ENCODE measurements around the gene PPFIA1. TPM values are rescaled to one million over a fixed set of nuclear protein-coding genes. Genes with fewer than 3 reads are reported as not detected.

Gene PPFIA1
- total RNA-seq, 1 experiment from 2014 or later = 19.8 TPM

DNA sequence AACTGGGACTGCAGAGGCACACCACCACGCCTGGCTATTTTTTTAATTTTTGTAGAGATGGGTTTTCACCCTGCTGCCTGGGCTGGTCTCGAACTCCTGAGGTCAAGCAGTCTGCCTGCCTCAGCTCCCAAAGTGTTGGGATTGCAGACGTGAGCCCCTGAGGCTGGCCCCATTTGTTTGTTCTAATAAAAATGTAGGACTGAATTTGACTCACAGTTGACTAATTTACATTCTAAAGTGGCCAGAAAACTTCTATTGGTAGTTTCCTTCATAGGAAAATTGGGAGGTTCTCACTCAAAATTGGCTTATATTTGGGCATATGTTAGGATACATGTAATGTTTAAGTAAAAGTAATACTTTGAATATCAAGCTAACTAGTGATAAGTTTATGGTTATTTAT lies 35.0 kb downstream of the PPFIA1 start:
- Histone ChIP-seq H3K36me3 (peaks cover 18% of the 10 kb centered on the region), H3K9me3 (no peaks in the 10 kb centered on the region), H3K27me3 (no peaks in the 10 kb centered on the region), H3K4me3 (no peak overlapping the region)
- peak; percentile 21 for DNase-seq

DNA sequence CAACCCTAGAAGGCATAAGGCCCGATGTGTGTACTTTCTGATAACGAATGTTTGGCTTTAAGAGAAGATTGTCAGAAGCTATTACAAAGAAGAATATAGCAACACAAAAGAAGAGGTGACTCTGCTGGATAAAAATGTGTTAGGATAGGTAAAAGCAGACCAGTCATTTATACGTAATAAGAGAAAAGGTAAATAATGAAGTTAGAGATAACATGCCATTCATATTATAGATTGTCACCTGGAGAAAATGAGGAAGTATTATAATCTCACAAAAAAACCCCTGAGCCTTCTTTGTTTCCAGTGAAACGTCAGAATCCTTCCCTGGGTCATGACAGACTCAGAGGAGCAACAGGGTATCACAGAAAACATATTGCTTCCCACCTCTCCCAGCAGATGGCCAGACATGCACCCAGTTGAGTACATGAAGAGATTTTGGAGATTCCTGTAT lies 36.1 kb downstream of the PPFIA1 start:
- Histone ChIP-seq H3K27me3 (no peaks in the 10 kb centered on the region), H3K4me3 (no peak overlapping the region), H3K36me3 (peaks cover 17% of the 10 kb centered on the region), H3K9me3 (no peaks in the 10 kb centered on the region)
- DNase-seq = no peak

DNA sequence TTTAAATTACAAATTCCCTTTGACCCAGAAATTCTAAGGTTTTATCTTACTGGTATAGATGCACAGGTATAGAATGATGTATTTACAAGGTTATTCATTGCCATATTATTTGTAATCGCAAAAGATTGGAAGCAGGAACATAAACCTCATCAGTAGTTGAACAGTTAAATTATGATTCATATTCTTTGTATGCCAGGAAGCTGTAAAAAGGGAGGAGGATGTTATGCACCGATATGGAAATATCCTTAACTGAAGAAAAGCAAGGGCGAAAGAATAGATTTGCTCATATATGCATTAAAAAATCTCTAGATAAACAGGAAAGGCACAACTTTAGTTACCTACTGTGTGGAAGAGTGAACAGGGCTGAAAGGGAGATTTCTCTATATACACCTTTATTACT lies 36.7 kb downstream of the PPFIA1 start:
- Histone ChIP-seq H3K27me3 (no peaks in the 10 kb centered on the region), H3K4me3 (no peak overlapping the region), H3K9me3 (no peaks in the 10 kb centered on the region), H3K36me3 (peaks cover 17% of the 10 kb centered on the region)
- no peak for DNase-seq

DNA sequence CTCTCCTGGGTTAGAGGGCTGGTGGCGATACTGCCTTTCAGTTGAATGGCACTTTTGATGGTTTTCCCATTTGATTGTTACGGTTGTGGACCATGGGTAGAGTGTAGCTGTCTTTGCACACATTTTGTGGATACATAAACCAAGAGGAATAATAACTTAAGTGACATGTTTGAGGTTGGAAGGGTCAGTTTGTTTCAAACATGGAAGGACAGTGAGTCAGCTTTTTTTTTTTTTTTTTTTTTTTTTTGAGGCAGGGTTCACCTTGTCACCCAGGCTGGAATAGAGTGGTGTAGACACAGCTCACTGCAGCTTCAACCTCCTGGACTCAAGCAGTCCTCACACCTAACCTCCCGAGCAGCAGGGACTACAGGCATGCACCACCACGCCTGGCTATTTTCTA lies 41.1 kb downstream of the PPFIA1 start:
- Histone ChIP-seq H3K27me3 (no peaks in the 10 kb centered on the region), H3K4me3 (no peak overlapping the region), H3K9me3 (no peaks in the 10 kb centered on the region), H3K36me3 (peaks cover 13% of the 10 kb centered on the region)
- DNase-seq = no peak

DNA sequence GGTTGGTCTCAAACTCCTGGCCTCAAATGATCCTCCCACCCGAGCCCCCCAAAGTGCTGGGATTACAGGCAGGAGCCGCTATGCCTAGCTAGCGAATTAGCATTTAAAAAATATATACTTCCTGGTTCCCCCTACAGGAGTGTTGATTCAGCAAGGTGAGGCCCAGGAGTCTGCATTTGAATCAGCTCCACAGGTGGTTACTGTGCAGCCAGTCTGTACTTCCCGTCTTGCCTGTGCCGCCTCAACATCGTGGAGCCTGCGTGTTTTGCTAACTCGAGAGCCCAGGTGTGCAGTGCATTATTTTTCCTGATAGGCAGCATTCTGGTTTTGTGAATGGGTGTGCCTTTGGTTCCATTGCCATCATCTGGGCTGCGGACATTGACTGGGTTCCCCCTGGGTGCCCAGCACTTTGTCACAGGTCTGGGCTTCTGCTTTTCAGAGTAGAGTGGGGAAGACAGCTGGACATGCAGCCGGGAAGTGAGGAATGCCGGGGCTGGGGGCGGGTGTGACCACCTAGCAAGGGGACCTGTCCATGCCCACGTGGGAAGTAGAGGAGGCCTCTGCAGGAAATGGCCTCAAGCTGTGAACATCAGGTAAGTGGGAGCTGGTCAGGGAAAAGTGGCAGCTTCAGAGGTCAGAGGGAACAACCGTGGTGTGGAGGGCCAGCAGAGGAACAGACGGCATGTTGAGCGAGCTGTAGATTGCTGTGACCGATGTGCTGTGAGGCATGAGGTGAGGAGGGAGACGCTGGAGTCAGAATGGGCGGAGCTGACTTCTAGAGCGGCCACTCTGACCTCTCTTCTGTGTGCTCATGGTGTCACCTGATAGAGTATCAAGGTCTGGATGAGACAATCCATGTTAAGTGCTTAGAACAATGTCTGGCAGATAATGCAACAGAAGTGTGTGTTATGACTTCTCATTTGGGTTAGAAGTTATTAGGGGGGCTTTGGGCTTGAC lies 42.2 kb downstream of the PPFIA1 start:
- Histone ChIP-seq H3K27me3 (no peaks in the 10 kb centered on the region), H3K36me3 (peaks cover 9% of the 10 kb centered on the region), H3K9me3 (no peaks in the 10 kb centered on the region), H3K4me3 (no peak overlapping the region)
- no peak for DNase-seq

DNA sequence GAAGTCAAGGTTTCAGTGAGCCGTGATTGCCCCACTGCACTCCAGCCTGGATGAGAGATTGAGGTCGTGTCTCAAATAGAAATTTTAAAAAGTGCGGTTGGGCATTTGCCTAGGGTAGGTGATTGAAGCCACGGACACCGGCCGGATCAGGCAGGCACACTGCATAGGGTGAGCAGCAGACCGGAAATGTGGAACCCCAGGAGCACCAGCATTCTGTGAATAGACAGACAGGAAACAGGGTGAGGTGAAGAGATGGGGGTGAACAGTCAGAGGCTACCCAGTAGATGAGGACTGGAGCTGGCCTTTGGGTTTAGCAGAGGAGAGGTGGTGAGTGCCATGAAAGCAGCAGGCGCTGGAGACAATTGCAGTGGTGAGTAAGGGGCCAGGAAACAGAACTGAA lies 43.5 kb downstream of the PPFIA1 start:
- Histone ChIP-seq H3K36me3 (peaks cover 7% of the 10 kb centered on the region; the same call in 1 of the 2 replicates), H3K9me3 (no peaks in the 10 kb centered on the region), H3K4me3 (no peak overlapping the region), H3K27me3 (no peaks in the 10 kb centered on the region)
- DNase-seq = no peak

DNA sequence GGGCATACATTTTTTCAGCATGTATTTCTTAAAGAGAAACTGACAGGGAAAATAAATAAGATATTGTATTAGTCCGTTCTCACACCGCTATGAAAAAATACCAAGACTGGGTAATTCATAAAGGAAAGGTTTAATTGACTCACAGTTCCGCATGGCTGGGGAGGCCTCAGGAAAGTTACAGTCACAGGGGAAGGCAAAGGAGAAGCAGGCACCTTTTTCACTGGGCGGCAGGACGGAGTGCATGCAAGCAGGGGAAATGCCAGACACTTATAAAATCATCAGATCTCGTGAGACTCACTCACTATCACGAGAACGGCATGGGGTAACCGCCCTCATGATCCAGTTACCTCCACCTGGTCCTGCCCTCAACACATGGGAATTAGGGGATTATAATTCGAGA lies 44.2 kb downstream of the PPFIA1 start:
- DNase-seq = no peak
- Histone ChIP-seq H3K4me3 (no peak overlapping the region), H3K27me3 (no peaks in the 10 kb centered on the region), H3K9me3 (no peaks in the 10 kb centered on the region), H3K36me3 (peaks cover 7% of the 10 kb centered on the region; the same call in 1 of the 2 replicates)

DNA sequence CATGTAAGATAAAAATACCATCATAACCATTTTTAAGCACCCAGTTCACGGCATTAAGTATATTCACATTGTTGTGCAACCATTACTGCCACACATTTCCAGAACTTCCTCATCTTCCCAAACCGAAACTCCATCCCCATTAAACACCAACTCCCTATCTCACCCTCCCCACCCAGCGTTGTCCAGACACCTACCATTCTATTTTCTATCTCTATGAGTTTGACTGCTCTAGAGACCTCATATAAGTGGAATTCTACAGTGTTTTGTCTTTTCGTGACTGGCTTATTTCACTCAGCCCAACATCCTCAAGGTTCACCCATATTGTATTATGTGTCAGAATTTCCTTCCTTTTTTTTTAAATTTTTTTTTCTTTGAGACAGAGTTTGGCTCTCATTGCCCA lies 45.2 kb downstream of the PPFIA1 start:
- Histone ChIP-seq H3K9me3 (no peaks in the 10 kb centered on the region), H3K27me3 (no peaks in the 10 kb centered on the region), H3K36me3 (peaks cover 10% of the 10 kb centered on the region), H3K4me3 (no peak overlapping the region)
- DNase-seq = no peak

DNA sequence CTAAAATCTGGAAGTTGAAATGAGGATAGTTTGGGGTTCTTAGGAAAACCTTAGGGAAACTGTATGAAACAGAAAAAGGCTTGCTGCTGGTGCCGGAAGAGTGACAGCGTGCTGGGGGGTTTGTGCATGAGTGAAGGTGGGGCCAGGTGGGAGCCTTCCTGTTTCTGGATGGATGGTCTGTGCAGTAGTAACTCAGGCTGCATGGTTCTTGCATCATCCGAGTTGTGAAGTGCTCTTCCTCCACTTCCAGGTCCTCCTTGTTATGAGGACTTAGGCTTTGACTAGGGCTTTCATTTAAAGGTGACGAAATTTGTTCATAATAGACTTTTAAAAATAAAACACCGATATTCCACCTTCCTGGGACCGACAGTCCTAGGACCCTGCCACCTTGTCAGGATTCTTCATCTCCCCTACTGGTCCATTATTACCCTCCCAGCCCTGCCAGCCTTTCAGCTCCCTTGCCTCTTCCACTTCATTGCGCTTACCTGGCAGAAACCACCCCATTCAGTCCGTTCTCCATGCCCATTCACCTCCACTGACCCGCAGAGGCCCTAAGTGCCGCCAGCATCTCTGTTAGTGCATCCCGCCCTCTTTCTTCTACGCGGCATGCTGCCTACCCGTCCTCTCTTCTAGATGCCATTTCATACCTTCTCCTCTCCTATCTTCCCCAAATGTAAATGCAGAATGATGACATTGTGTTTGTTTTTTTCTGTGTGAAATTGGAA lies 47.3 kb downstream of the PPFIA1 start:
- H3K9me3 ChIP-seq = no peaks in the 10 kb centered on the region
- no peak overlapping the region for H3K4me3 ChIP-seq
- DNase-seq = no peak
- H3K36me3 ChIP-seq = peaks cover 14% of the 10 kb centered on the region
- H3K27me3 ChIP-seq = no peaks in the 10 kb centered on the region

DNA sequence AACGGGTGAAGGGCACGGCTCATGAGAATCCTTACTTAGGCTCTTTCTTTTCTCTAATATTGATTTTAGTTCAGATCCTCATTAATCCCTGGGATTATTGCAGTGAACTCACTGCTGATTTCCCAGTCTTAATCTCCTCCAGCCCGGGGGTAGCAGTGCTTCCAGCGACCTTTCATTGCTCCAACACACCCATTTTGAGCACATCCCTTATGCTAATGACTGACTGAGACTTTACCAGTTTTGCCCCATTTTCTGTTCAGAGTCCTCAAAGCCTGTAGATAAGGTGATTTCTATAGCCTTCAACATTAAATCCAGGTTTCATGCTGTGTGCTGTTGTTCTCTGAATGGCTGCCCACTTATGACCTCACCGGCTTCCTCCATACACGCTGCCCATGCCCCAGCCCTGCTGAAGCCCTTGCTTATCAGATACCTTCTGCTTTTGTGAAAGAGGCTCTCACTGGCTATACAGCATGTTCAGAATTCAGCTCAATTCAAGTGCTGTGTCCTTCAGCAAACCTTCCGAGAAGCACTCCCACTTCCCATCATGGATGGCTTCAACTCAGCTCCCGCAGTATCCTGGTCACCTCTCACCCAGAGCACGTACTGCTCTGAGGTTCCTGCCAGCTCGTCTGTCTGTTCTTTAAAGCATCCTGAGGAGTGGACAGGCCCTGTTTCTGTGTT lies 49.0 kb downstream of the PPFIA1 start:
- no peak for DNase-seq
- no peak overlapping the region for H3K4me3 ChIP-seq
- H3K36me3 ChIP-seq = peaks cover 20% of the 10 kb centered on the region
- no peaks in the 10 kb centered on the region for H3K27me3 ChIP-seq
- H3K9me3 ChIP-seq = no peaks in the 10 kb centered on the region

DNA sequence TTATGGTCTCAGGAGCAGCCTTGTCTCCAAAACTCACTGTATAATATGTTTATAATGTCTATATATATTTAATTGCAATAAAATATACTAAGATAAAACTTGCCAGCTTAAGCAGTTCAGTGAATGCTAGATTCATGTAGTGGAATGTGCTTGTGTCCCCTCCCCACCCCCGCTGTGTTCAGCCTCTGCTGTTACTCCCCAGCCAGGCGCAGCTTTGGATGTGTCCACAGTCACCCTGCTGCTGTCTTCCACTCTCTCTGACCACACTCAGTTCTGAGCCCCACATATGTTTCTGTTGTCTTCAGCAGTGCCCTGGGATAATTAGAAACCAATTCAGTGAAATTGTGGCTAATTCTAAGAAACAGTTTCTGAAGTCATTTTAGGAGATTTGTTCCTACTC lies 52.2 kb downstream of the PPFIA1 start:
- H3K9me3 ChIP-seq = no peaks in the 10 kb centered on the region
- H3K27me3 ChIP-seq = no peaks in the 10 kb centered on the region
- no peak overlapping the region for H3K4me3 ChIP-seq
- H3K36me3 ChIP-seq = peaks cover 41% of the 10 kb centered on the region
- DNase-seq = no peak

DNA sequence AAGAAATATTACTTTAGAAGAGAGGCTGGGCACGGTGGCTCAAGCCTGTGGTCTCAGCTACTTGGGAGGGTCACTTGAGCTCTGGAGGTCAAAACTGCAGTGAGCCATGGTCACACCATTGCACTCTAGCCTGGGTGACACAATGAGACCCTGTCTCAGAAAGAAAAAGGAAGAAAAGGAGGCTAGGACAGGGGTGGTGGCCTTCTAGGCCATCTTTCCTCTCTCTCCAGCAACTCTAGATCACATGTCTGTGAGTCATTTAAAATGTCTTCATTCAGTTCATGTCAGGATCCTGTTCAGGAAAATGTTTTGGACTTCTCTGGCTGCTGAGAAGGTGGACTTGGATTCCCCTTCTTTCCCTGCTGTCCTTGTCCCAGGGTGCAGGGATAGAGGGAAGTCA lies 53.3 kb downstream of the PPFIA1 start:
- Histone ChIP-seq H3K36me3 (peaks cover 46% of the 10 kb centered on the region), H3K27me3 (no peaks in the 10 kb centered on the region)
- no peak for DNase-seq

DNA sequence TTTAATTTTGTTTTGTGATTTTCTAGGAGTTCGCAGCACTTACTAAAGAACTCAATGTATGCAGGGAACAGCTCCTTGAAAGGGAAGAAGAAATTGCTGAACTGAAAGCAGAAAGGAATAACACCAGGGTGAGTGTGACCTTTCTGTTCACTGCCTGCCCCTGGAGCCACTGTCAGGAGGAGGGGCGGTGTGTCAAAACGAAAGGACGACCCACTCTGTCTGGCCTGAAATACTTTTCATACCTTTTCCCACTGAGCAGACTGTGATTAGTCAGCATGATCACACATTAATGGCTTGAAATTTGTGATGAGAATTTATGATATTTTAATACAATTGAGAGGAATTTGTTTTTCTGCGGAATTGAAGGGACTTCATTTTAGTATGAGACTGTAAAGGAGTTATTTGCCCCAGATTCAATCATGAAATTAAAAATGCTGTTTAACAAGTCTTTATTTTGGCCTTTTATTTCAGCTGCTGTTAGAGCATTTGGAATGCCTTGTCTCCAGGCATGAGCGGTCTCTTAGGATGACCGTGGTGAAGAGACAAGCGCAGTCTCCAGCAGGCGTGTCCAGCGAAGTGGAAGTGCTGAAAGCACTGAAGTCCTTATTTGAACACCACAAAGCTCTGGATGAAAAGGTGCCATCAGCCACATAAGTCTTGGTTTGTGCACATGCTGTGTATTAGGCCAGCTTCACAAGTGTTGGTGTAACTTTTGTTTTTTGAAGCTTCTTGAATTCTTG lies 54.1 kb downstream of the PPFIA1 start:
- no peak overlapping the region for H3K4me3 ChIP-seq
- no peaks in the 10 kb centered on the region for H3K9me3 ChIP-seq
- no peak for DNase-seq
- H3K27me3 ChIP-seq = no peaks in the 10 kb centered on the region
- H3K36me3 ChIP-seq = peaks cover 46% of the 10 kb centered on the region

More for the DNA sequence above, 53.3 kb downstream of the PPFIA1 start:
- H3K9me3 ChIP-seq = no peaks in the 10 kb centered on the region
- H3K4me3 ChIP-seq = no peak overlapping the region

DNA sequence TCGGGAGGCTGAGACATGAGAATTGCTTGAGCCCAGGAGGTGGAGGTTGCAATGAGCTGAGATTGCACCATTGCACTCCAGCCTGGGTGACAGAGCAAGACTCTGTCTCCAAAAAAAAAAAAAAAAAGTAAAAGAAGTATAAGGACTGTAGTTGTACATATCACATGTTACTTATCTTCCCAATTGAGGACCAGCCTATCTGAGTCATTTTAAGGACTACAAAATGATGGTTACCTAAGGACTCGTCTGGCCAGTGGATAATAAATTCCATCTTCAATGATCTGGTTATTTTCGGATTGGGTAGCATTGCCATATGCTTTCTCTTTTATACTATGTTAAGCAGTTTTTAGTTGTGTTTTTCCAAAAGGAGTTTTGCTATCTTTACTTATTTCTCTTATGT lies 55.3 kb downstream of the PPFIA1 start:
- no peak overlapping the region for H3K4me3 ChIP-seq
- peaks cover 51% of the 10 kb centered on the region for H3K36me3 ChIP-seq
- H3K9me3 ChIP-seq = no peaks in the 10 kb centered on the region
- no peaks in the 10 kb centered on the region for H3K27me3 ChIP-seq
- no peak for DNase-seq

DNA sequence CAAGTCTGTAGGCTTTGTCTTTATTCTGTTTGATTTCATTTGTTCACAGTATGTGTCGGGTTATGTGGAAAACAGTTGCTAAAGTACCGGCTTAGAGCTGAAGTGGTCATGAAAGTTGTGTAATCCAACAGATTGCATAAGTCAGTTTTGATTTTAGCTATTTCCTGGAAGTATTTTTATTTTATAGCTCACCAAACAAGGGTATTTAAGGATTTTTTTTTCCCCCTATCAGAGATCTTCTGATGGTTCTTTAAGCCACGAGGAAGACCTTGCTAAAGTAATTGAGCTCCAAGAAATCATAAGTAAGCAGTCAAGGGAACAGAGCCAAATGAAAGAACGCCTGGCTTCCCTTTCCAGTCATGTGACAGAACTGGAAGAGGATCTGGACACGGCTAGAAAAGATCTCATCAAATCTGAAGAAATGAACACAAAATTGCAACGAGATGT lies 55.9 kb downstream of the PPFIA1 start:
- Histone ChIP-seq H3K4me3 (no peak overlapping the region), H3K27me3 (no peaks in the 10 kb centered on the region), H3K36me3 (peaks cover 55% of the 10 kb centered on the region), H3K9me3 (no peaks in the 10 kb centered on the region)
- no peak for DNase-seq

DNA sequence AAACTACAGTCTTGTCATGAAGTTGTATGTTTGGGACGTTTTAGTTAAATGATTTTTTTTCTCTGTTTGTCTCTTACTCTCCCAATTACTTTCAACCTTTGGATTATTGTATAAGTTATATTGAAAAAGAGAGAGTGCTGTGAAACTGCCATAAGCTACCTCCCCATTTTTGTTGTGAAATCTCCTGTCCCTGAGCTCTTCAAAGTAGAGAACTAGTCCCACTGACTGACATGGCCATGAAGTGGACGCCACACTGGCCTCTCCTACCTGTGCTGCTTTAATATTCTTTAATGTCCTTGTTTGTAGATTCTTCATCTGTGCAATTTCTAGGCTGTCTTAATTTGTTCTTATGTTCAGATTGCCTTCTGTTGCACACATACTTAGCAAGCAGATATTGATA lies 56.3 kb downstream of the PPFIA1 start:
- Histone ChIP-seq H3K36me3 (peaks cover 57% of the 10 kb centered on the region), H3K9me3 (no peaks in the 10 kb centered on the region), H3K27me3 (no peaks in the 10 kb centered on the region), H3K4me3 (no peak overlapping the region)
- DNase-seq = no peak

All from MG63 (cell line).